NCI-H2107 (cell line): ENCODE data around the gene MAD1L1.

ENCODE experiments used
- DNase-seq: peaks from one replicate; lab custom pipeline; 2025; lab: John Stamatoyannopoulos, UW

The MAD1L1 gene

DNA sequence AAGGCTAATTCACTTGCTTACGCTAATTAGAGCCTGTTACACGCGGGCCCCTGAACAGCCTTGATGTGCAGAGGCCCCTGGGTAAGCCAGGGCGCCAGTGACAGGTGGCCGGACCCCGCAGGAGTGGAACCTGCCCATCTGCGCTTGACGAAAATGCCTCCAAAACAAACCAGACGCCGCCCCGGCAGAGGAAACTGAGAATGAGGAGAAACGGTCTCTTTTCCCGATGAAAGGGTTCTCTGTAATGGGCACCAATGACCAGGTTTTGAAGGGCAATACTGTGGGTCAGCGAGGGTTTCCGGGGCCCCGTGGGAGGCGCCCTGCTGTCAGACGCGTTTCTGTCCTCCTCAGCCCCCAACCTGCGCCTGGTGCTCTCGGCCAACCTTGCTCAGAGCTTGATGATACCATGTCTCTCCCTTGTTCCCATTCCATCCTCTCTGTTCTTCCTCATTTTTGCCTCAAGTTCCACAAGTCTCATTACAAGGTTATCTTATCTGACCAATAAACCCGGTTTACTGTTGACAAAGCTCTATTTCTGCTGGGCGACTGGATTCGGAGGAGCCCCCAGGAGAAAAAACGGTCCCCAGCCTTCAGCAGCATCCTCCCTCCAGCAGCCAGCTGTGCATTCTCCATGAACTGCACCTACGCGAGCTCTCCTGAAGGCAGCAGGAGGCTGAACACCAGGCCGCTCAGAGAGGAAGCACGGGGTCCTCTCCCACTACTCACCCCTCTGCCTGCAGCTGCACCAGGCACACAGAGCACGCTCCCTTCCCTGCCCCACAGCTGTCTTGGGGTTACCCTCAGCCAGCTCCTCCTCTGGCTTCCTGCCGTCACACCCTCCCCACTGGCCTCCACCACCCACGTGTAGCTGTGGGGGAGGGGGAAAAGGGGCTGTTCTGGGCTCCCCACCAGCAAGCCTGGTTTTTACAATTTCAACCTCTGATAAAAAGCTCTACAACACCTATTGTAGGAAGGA is 202.0 kb downstream of the MAD1L1 start:
- DNase-seq = no peak

DNA sequence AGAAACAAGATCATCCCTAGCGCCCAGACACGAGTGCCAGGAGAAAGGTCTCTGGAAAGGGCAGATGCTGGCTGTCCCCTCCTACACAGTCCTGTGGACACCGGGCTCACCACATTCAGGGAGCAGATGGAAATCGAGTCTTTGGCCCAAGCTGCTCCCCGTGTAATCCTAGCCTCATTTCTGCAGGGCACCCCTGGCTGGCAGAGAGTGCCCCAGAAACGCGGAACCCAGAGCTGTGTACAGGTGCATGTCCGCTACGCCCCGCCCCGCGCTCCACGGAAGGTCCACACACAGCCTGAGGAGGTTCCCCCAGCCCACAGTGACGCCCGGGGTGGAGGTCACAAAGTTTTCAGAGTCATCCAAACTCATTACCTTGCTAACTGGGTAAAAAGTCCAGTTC is 202.8 kb downstream of the MAD1L1 start:
- DNase-seq = no peak

DNA sequence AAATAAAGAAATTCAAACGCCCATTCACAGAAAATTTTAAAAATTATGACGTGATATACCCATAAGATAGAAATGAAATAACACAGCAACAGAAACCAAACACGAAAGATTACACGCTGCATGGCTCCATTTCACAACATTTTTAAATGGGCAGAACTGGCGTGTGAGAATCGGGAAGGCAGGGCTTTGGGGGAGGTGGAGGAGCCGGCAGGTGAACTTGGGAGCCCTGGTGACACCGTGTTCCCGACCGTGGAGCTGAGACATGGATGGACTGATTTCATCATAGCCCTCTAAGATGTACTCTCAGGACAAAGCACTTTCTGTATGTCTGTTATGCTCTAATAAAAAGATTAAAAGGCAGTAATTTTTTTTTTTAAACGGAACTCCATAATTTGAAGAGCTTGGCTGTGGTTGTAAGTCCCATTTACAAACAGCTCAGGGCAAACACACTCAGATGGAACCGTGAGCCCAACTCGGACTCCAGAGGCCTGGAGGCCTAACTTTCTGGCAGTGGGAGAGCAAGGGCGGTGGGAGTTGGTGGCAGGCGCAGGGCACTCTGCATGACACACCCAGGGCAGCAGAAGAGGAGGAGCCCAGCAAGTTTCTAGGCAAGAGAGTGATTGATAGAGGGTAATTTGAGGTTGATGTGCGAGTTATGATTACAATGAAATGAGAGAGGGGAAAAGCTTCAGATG is 203.4 kb downstream of the MAD1L1 start:
- DNase-seq = no peak

DNA sequence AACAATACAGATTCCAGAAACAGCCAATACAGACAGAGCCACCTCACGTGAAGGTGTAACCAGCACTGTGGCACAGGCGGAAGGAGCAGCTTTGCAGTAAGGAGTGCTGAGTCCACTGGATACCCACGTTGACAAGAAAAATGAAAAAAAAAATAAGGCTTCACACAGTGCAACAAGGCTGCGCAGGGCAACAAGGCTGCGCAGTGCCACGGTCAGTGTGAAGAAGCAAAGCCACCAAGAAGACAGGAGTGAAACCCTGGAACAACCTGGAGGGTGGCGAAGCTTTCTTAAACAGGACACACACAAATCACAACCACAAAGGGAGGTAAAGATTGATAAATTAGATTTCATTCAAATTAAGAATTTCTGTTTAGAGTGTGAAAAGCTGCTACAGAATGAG is 204.0 kb downstream of the MAD1L1 start:
- DNase-seq = no peak

DNA sequence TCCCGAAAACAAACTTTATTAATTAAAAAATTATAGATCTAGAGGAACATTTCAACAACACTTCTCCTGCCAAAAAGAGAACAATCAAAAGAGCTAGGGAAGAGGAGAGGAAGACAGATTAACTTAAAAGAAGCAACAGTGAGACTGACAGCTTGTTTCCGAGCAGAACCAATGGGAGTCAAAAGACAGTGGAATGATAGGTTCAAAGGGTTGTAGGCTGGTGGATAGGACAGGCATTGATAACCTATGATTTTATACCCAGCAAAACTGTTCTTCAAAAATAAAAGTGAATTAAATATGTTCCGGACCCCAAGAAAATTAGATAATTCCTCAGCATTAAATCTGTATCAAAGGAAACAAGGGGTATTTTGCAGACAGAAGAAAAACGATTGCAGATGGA is 207.6 kb downstream of the MAD1L1 start:
- DNase-seq = no peak

DNA sequence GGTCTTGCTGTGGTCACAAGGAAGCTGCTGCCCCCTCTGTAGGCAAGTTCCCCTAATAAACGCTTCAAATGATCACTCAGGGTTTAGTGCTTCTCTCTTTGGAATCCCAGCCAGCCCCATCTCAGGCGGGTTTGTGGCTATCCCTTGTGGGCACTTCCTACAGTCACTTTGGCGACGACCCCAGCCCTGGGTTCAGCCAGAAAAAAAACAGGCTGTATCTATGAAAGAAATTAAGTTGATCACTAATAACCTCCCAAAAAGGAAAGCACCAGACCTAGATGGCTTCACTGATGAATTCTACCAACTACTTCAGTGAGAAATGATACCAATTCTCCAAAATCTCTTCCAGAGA is 208.2 kb downstream of the MAD1L1 start:
- no peak for DNase-seq

DNA sequence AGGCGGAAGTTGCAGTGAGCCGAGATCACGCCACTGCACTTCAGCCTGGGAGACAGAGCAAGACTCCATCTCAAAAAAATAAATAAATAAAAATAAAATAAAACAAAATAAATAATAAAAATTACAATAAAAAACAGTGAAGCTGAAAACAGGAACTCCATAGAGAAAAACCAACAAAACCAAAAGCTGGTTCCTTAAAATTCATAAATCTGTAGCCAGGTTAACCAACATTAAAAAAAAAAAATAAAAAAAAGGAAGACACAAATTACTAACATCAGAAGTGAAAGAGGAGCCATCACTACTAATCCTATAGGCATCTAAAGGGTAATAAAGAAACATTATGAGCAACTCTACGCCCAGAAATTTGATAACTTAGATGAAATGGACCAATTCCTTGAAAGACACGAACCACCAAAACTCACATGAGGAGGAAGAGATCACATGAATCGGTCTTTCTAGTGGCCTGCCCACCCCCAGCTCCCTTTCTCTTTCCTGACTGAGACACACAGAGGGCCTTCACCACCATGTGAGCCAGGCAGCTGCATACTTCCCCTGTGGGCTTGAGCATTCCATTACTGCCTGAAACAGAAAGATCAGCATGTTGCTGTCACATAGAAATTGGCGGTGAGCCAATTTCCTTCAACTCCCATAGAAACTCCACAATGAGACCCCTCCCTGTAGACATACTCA is 208.7 kb downstream of the MAD1L1 start:
- DNase-seq = no peak

DNA sequence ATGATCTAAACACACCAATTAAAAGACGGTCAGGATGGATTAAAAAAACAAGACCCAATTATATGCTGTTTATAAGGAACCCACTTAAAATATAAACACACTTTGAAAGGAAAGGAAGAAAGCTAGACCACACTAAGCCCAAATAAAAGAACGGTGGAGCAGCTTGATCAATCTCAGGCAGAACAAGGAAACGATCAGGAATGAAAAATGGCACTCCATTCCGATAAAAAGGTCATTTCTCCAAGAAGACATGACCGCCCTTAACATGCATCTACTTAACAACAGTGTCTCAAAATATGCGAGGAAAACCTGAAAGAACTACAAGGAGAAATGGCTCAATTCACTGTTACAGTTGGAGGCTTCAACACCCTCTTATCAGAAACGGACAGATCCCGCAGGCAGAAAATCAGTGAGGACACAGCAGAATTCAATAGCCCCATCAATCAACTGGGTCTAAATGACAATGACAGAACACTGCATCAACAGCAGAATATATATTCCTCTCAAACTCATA is 210.0 kb downstream of the MAD1L1 start:
- no peak for DNase-seq

DNA sequence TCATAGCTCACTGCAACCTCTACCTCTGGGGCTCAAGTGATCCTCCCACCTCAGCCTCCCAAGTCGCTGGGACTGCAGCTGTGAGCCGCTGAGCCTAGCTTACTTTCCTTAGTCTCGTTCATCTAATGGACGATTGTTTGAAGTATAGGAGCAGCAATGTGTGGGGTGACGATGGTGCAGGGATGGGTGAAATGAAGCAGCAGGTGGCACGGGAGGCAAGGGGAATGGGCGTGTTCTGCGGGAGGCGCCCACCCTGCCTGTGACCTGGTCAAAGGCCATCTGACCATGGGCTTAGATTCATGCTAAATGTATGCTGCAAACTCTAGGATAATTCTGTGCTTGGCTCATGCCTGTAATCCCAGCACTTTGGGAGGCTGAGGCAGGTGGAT is 210.7 kb downstream of the MAD1L1 start:
- no peak for DNase-seq

DNA sequence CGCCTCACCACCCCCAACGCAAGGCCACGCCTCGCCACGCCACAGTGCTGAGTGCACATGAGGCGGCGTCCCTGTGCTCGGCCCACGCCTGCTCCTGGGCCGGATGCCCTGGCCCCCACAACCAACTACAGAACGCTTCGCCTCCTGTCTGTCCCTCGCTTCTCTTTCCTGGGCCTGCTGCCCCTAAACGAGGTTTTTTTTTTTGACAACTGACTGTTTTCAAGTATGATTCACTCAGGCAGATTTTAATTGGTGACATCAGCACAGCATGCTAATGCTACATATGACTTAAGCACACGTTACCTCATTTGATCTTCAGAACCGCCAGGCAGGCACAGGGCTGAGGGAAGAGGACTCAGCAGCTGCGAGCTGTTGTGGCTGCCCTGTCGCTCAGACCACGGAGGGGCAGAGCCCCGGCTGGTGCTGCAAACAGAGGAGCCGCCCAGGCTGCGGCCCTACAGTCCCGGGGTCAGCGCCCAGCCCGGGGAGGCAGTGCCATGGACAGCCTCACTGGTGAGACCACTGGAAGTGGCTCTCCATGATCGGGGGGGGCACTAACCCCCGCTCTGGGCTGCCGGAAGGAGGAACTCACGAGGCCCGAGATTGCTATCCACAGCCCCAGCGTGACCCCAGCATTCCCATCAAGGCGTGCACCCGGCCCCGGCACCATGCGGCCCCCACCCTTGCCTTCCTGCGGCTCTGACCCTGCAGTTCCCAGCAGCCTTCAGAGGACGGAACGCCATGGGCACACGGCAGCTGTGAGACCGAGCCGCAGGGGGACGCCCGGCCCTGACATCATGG is 212.8 kb downstream of the MAD1L1 start:
- DNase-seq = no peak

DNA sequence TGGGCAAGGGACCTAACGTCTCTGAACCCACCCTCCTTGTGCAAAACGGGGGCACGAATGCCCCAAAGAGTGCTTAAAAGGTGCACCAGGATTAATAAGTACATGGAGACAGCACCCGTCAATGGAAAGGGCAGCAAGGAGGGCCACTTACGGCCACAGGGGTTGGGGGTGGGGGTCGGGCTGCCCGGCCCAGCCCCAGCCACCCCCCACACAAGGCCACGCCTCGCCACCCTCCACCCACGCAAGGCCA is 213.4 kb downstream of the MAD1L1 start:
- DNase-seq = no peak

DNA sequence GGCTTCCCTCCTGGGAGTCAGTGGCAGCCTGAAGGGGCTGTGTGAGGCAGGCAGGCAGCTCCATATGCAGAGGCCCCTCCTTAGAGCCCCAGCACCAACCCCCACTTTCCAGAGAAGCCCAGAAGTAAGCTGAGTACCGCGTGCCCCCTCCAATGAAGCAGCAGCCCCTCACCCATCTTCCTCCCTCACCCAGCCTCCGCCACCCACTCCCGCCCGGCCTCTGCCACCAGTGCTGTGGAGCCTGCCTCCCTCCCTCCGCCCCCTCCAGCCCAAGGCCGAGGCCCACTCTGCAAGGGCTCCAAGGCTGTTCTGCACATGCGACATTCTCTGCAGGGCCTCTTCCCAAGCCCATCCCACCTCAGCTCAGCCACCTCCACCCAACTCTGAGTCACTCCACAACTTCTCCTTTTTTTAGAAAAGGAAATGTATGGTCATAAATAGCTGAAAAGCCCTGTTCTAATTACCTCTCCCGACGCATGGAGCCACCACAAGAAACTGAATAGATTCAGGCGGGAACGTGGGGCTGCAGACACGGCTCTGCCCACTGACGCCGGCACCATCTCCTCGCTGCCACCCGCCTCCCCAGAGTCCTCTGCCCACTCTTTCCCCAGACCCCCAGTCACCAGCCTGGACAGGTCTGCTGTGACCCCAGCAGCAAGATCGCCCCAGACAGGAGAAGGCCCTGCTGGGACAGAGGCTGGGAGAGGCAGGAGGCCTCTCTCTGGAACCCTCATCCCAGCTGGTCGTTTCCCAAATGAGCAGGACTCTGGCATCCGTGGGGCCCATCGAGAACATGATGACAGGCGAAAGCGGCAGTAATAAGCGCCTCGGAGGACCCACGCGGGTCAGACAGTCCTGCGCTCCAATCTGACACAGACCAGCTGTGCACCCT is 213.9 kb downstream of the MAD1L1 start:
- no peak for DNase-seq

DNA sequence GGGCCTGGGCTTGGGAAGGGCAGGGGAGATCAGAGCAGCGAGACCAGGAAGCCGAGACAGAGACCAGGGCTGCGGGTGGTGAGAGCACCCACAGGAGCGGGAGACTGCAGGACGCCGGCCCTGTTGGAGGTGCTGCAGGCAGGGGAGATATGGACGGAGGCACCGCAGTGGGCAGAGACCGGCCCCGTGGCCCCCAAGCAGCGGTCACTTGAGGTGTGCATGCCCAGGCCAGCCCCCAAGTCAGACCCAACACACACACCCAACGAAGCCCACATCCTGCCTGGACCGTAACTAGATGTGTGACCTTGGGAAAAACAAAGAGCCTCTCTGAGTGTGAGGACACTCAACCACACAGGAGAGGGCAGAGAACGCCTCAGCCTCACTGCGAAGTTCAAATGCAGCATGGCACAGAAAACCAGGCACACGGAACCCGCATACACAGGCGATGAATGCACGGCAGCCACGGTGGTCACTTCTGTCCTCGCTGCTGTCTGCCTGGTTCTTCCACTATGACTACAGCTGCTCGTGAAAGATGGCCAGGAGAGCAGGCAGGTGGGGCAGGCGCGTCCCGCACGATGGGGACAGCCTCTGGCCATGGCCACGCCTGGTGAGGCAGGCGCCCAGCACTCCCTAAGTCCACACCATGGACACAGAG is 214.7 kb downstream of the MAD1L1 start:
- DNase-seq = no peak

DNA sequence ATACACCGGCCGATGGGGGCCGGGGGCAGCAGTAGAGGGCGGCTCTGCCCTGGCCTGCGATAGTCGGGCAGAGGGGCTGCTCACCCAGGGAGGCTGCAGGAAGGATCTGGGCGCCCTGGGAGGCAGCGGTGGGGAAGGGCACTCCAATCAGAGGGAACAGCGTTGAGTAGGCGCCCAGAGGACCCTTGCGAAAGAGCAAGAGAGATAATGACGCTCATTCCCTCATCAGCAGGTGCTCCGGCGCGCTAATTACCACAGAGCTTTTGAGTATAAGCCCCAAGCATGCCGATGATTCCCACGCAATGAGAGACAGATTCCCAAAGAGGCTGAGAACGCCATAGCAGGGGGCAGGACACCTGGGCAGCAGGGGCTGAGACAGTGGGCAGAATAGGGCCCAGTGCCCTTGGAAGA is 215.3 kb downstream of the MAD1L1 start:
- no peak for DNase-seq

DNA sequence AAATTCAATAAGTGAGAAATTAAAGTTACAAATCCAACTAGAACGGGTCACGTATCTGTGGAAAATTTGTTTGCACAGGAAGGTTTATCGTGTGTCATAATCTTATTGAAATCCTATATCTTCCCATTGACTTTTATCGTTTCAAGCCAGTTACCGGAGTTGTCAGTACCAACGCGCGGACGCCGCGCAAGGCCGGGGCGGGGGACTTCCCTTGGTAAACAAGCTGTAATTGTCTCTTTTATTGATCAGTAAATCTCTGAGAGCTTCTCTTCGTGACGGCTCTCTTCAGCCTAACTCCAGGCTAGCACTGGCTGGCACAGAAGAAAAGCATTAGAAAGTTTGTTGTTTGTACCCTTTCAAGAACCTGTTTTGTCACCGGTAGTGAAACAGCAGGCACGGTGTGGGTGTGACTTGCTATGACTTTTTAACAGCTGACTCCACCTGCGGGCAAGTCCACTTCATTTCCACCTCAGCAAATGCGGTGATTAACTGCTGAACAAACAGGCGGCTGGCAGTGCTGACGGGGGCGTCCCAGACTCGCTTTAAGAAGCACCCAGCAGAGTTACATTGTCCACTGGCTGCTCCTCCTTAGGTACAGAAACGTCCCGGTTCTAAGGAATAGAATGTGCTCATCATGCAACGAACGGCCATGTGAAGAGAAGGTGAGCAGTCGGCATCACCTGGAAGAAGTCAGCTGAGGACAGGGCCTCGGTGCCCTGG is 215.8 kb downstream of the MAD1L1 start:
- no peak for DNase-seq

DNA sequence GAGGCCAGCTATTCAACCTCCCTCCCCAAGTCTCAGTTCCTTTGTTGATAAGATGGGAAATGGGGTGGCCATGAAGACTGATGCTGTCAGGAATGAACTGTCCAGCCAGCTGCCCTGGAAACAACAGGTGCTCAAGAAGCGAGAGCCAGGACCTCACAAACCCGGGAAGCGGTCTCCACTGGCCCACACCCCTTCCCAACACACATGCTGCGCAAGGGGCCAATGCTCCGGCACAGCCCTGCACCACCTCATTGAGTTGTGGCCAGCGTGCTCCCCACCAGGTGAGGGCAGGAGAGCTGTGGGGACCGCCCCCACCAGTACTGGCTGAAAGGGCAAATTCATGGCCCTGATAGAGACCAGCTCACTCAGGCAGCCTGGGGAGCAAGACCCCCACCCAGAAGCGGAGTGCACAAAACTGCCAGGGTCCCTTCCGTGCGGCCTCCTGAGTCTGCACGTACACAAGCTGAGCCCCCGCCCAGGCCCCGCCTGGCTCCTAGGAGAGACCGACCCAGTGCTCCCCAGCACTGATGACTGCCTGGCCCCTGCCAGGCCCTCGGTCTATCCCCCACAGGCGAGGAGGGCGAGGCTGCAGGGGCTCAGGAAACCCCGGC is 216.6 kb downstream of the MAD1L1 start:
- DNase-seq = no peak

DNA sequence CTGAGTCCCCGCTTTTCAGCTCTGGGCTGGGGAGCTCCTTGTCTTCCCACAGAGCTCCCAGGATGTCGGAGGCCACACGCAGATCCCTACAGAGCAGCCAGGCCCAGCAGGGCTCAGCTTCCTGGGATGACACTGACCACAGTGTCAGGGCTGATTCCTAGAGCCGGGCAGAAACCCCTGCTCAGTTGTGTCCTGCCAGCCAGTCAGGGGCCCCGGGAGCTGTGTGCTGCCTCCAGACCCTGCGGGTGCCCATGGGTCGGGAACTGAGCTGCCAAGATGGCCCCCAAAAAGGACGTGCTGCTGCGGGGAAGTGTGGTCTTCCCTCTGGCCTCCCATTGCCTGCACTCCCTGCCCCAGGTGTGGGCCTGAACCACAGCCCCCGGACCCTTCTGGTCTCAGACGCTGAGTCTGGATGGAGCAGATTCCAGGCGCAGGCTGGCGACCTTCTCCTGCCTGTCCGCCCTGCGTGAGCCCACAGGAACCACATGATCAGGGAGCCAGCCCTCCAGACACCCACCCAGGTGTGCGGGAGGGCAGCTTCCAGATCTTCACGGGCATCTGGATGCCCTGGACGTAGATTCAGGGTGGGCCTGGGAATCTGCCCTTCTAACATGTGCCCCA is 217.4 kb downstream of the MAD1L1 start:
- no peak for DNase-seq

DNA sequence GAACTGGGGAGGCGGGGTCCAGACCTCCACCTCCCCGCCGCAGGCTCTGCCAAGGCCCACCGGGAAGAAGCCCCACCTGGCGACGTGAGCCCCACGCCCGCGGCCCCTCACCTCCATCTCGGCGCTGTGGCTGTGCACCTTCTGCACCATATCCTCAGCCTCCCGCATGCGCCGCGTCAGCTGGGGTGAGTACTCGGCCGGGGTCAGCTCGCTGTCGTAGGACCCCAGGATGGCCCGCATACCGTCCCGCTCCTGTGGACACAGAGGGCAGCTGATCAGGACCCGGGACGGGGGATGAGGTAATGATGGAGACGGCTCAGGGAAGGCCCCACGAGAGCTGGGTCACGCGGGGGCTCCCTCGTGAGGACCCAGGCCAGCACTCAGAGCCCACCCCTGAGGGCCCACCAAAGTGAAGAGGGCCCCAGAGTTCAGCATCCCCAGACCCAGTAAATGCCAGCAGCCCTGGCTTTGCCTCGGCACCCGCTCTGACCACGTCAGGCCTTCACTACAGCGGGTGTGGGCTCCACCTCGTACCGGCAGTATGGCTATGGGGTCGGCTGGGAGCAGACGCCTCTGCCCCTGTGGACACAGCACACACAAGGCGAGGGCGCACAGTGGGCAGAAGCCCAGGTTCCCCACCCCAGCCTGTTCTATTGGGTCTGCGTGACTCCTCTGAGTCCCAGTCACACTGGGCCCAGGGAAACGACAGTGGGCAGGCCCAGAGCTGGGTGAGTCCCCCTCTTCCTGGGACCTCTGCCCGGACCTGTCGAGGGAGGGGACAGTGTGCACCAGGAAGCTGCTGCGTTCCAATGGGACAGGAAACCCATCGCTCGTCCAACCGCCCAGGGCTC is 218.1 kb downstream of the MAD1L1 start:
- DNase-seq = no peak
